Measurements from ENCODE around the gene TPSB2. TPM values are rescaled to one million over a fixed set of nuclear protein-coding genes. Genes with fewer than 3 reads are reported as not detected.
"Not testable (repeated sequence)": the region's sequence is repeated elsewhere in the genome, so short reads cannot be mapped to it uniquely, and the experiment has no call there.

Gene TPSB2
- total and polyA plus RNA-seq, 7 donors = 1.9 to 14.2 (median 3.3) TPM

- Histone ChIP-seq H3K4me1 (no peaks in the 10 kb centered on the region), H3K4me3 (no peak overlapping the region), H3K9me3 (no peaks in the 10 kb centered on the region), H3K27me3 (ENCODE audit: insufficient read depth in 3 of 3, low read length in 2 of 3) (peaks cover 0 to 32% (median 13%) of the 10 kb centered on the region in 3 donors), H3K36me3 (ENCODE audit: insufficient read depth in 1 of 2, low read depth in 1 of 2) (no peaks in the 10 kb centered on the region), H3K27ac (no peak overlapping the region)
- WGBS, 3 donors = 50 to 71% (median 51%) methylated on average over 9 of the region's 9 CpGs
- ATAC-seq = peak in 2 of 4 donors; percentile 5 to 12
- no peak for TF ChIP-seq CTCF (IDR thresholded peaks at IDR 0.05)
- intact Hi-C loops (cut with DNase I) = no loop called here
- no peak for DNase-seq
Measured at GRCh38 chr16:1272453-1273198, 42.6 kb upstream of the TPSB2 start.

- DNase-seq = peak in 1 of 2 donors; percentile 40
- 10 to 12% (median 12%) methylated on average over 15 to 19 of the region's 19 CpGs for WGBS, 3 donors
- H3K4me1 ChIP-seq; H3K4me3 ChIP-seq; H3K27ac ChIP-seq; H3K36me3 ChIP-seq (ENCODE audit: insufficient read depth in 1 of 2, low read depth in 1 of 2); intact Hi-C loops (cut with DNase I); H3K9me3 ChIP-seq: not testable (repeated sequence)
- peak in 3 of 4 donors; percentile 36 to 60 (median 39) for ATAC-seq
- H3K27me3 ChIP-seq (ENCODE audit: insufficient read depth in 3 of 3, low read length in 2 of 3) = peaks cover 0 to 24% (median 8%) of the 10 kb centered on the region in 3 donors
Measured at GRCh38 chr16:1271724-1272413, 41.9 kb upstream of the TPSB2 start.

GRCh38 chr16:1271380-1271723 is 41.4 kb upstream of the TPSB2 start:
- no peak overlapping the region for H3K4me3 ChIP-seq
- peaks cover 0 to 22% (median 8%) of the 10 kb centered on the region in 3 donors for H3K27me3 ChIP-seq (ENCODE audit: insufficient read depth in 3 of 3, low read length in 2 of 3)
- DNase-seq (no peak), ATAC-seq (peak in 1 of 4 donors; percentile 10)
- WGBS, 3 donors = 43 to 65% (median 50%) methylated on average over 12 of the region's 12 CpGs
- no peaks in the 10 kb centered on the region for H3K9me3 ChIP-seq
- no peaks in the 10 kb centered on the region for H3K36me3 ChIP-seq (ENCODE audit: insufficient read depth in 1 of 2, low read depth in 1 of 2)
- no peak overlapping the region for H3K27ac ChIP-seq
- H3K4me1 ChIP-seq = no peaks in the 10 kb centered on the region
- intact Hi-C loops (cut with DNase I) = no loop called here
- no peak for TF ChIP-seq CTCF (IDR thresholded peaks at IDR 0.05)

- ATAC-seq; DNase-seq; H3K4me3 ChIP-seq; H3K9me3 ChIP-seq; H3K36me3 ChIP-seq (ENCODE audit: insufficient read depth in 1 of 2, low read depth in 1 of 2); H3K4me1 ChIP-seq; H3K27ac ChIP-seq; intact Hi-C loops (cut with DNase I): not testable (repeated sequence)
- 69 to 80% (median 77%) methylated on average over 7 of the region's 7 CpGs for WGBS, 3 donors
- peaks cover 0 to 11% (median 5%) of the 10 kb centered on the region in 3 donors for H3K27me3 ChIP-seq (ENCODE audit: insufficient read depth in 3 of 3, low read length in 2 of 3)
Measured at GRCh38 chr16:1269418-1269817, 39.4 kb upstream of the TPSB2 start.

GRCh38 chr16:1265826-1266225 is 35.8 kb upstream of the TPSB2 start:
- Histone ChIP-seq H3K4me1 (no peaks in the 10 kb centered on the region), H3K9me3 (no peaks in the 10 kb centered on the region), H3K4me3 (no peak overlapping the region), H3K36me3 (ENCODE audit: insufficient read depth in 1 of 2, low read depth in 1 of 2) (no peaks in the 10 kb centered on the region), H3K27ac (no peak overlapping the region), H3K27me3 (ENCODE audit: insufficient read depth in 3 of 3, low read length in 2 of 3) (peaks cover 0 to 23% (median 3%) of the 10 kb centered on the region in 3 donors)
- intact Hi-C loops (cut with DNase I) = no loop called here
- ATAC-seq = no peak
- WGBS, 3 donors = 80 to 85% (median 83%) methylated on average over 18 to 19 of the region's 19 CpGs
- DNase-seq = no peak
- no peak for TF ChIP-seq CTCF (IDR thresholded peaks at IDR 0.05)

Measured in psoas muscle (tissue), 8 donors.